Natural killer cell (primary cell): ENCODE measurements around the gene TRAF5. TPM values are rescaled to one million over a fixed set of nuclear protein-coding genes. Genes with fewer than 3 reads are reported as not detected.

ENCODE experiments used
- ATAC-seq, 3 donors: fragments of 150-1000 bp in 2 of 3; fragments of 200-7000 bp in 1 of 3; cut with Tn5 transposase; 1 replicate in 1 of 3; 2 replicates in 2 of 3; pipeline ENCODE4 v1.10.0; 2021; ENCODE audit warnings: mild to moderate bottlenecking in 2 of 3, moderate library complexity in 2 of 3
- DNase-seq, 2 donors: peaks; one replicate each; pipeline versions ENCODE4 v3.0.0 to v3.0.0-alpha.2; 2013 to 2021; ENCODE audit warnings: mixed read lengths in 1 of 2
- H3K27ac ChIP-seq: one replicate; pipeline ENCODE4 v1.5.1; 2013; ENCODE audit warnings: mild to moderate bottlenecking, low read length
- H3K27me3 ChIP-seq: one replicate; pipeline ENCODE4 v1.6.1; 2013; ENCODE audit warnings: low read length; ENCODE audit not compliant: control insufficient read depth, insufficient read depth
- H3K36me3 ChIP-seq: one replicate; pipeline ENCODE4 v1.6.1; 2013; ENCODE audit warnings: low read length; ENCODE audit not compliant: control insufficient read depth, insufficient read depth
- H3K4me1 ChIP-seq: one replicate; pipeline ENCODE4 v1.6.1; 2013; ENCODE audit warnings: low read length; ENCODE audit not compliant: control insufficient read depth, insufficient read depth
- H3K4me3 ChIP-seq: one replicate; pipeline ENCODE4 v1.5.1; 2013; ENCODE audit warnings: low read length
- H3K9me3 ChIP-seq: one replicate; pipeline ENCODE4 v1.6.1; 2013; ENCODE audit warnings: low read length; ENCODE audit not compliant: control insufficient read depth, insufficient read depth
- H3K27ac Mint-ChIP-seq, 2 donors: one replicate each; pipeline ENCODE4 v1.8.0; 2022; ENCODE audit warnings: mild to moderate bottlenecking in 2 of 2, mixed read lengths in 2 of 2, moderate library complexity in 1 of 2
- H3K27me3 Mint-ChIP-seq, 2 donors: one replicate each; pipeline ENCODE4 v1.8.0; 2022; ENCODE audit warnings: low read depth in 2 of 2, mixed read lengths in 2 of 2
- H3K36me3 Mint-ChIP-seq: one replicate; pipeline ENCODE4 v1.8.0; 2022; ENCODE audit warnings: mixed read lengths
- H3K4me1 Mint-ChIP-seq, 2 donors: one replicate each; pipeline ENCODE4 v1.8.0; 2022; ENCODE audit warnings: mixed read lengths in 2 of 2
- H3K4me3 Mint-ChIP-seq: one replicate; pipeline ENCODE4 v1.8.0; 2022; ENCODE audit warnings: mild to moderate bottlenecking, moderate library complexity, mixed read lengths
- H3K9me3 Mint-ChIP-seq, 2 donors: one replicate each; pipeline ENCODE4 v1.8.0; 2022; ENCODE audit warnings: mixed read lengths in 2 of 2
- CTCF ChIP-seq: fragments of 200-600 bp; IDR thresholded peaks from one replicate; pipeline ENCODE4 v1.8.0; 2022; ENCODE audit warnings: antibody characterized with exemption
- WGBS: methylation state at CpG from one replicate; pipeline ENCODE4 v1.1.7; 2013; ENCODE audit warnings: missing lambda C conversion rate; ENCODE audit not compliant: insufficient coverage; 5-methylcytosine and 5-hydroxymethylcytosine counted together
- intact Hi-C: fragments of 100-400 bp; cut with micrococcal nuclease; formaldehyde crosslinking; loops from one replicate; pipeline ENCODE4 v1.14.2; 2022
- total RNA-seq, 4 donors: library from RNA; stranded (reverse); fragments of 120-200 nt in 1 of 4; gene quantifications; one replicate each; pipeline versions ENCODE4 v1.2.3 to v1.2.4, GENCODE V29; 2013 to 2022

The TRAF5 gene
- total RNA-seq, 3 donors from 2014 or later (not counting 1 experiment from before 2014, with no cell fraction given): 52.3 to 74.4 (median 55.6) TPM

GRCh38 chr1:211323156-211324063, 3.2 kb upstream of the TRAF5 start:
- Mint-ChIP-seq H3K9me3 (no peaks in the 10 kb centered on the region), H3K4me3 (no peak overlapping the region), H3K27me3 (no peaks in the 10 kb centered on the region), H3K36me3 (no peaks in the 10 kb centered on the region), H3K4me1 (peaks cover 25 to 31% of the 10 kb centered on the region in 2 donors), H3K27ac (no peak overlapping the region)
- Histone ChIP-seq H3K27ac (no peak overlapping the region), H3K36me3 (no peaks in the 10 kb centered on the region), H3K4me1 (peaks cover 23% of the 10 kb centered on the region), H3K9me3 (no peaks in the 10 kb centered on the region), H3K4me3 (no peak overlapping the region), H3K27me3 (no peaks in the 10 kb centered on the region)
- ATAC-seq: peak; percentile 69 to 82 (median 73)
- DNase-seq: peak; percentile 44 to 86
- 16% methylated on average over 8 of the region's 9 CpGs for WGBS
- intact Hi-C loops: loop anchor here (1.0 to 5.0 kb wide), 6 partner anchors 30 to 332 kb away; partner anchors contain the start of gene SLC30A1
- TF ChIP-seq CTCF: peak; percentile 82

- Histone ChIP-seq H3K4me1 (peaks cover 40% of the 10 kb centered on the region), H3K27ac (no peak overlapping the region), H3K4me3 (no peak overlapping the region), H3K9me3 (no peaks in the 10 kb centered on the region), H3K27me3 (no peaks in the 10 kb centered on the region), H3K36me3 (no peaks in the 10 kb centered on the region)
- Mint-ChIP-seq H3K4me1 (peaks cover 42 to 49% of the 10 kb centered on the region in 2 donors), H3K36me3 (no peaks in the 10 kb centered on the region), H3K27me3 (no peaks in the 10 kb centered on the region), H3K9me3 (no peaks in the 10 kb centered on the region), H3K4me3 (peak overlapping the region; percentile 95), H3K27ac (peak overlapping the region; percentile 89 to 96)
- WGBS: 73% methylated on average over 9 of the region's 12 CpGs
- DNase-seq (no peak), ATAC-seq (no peak)
- intact Hi-C loops: loop anchor here (5.0 kb wide), 1 partner anchor 252 kb away; the partner anchor contains the start of gene SLC30A1
- no peak for TF ChIP-seq CTCF
These were observed 1.4 kb upstream of the TRAF5 start for GRCh38 chr1:211324992-211325775.

- Mint-ChIP-seq H3K27me3 (no peaks in the 10 kb centered on the region), H3K27ac (peak overlapping the region; percentile 89 to 96), H3K4me1 (peaks cover 52 to 58% of the 10 kb centered on the region in 2 donors), H3K36me3 (no peaks in the 10 kb centered on the region), H3K9me3 (no peaks in the 10 kb centered on the region), H3K4me3 (peak overlapping the region; percentile 95)
- DNase-seq (no peak), ATAC-seq (no peak)
- H3K36me3 ChIP-seq: peaks cover 5% of the 10 kb centered on the region
- WGBS: 77% methylated on average over 8 of the region's 8 CpGs
- peak overlapping the region; percentile 89 for H3K27ac ChIP-seq
- no peaks in the 10 kb centered on the region for H3K9me3 ChIP-seq
- H3K27me3 ChIP-seq: no peaks in the 10 kb centered on the region
- TF ChIP-seq CTCF: no peak
- H3K4me3 ChIP-seq: peak overlapping the region; percentile 86
- intact Hi-C loops: loop anchor here (2.0 kb wide), 1 partner anchor 57 kb away; no protein-coding TSS in a partner anchor
- H3K4me1 ChIP-seq: peaks cover 49% of the 10 kb centered on the region
These were observed 499 bp upstream of the TRAF5 start for GRCh38 chr1:211326140-211326527.
